Measurements from ENCODE around the gene SETDB1.

DNA sequence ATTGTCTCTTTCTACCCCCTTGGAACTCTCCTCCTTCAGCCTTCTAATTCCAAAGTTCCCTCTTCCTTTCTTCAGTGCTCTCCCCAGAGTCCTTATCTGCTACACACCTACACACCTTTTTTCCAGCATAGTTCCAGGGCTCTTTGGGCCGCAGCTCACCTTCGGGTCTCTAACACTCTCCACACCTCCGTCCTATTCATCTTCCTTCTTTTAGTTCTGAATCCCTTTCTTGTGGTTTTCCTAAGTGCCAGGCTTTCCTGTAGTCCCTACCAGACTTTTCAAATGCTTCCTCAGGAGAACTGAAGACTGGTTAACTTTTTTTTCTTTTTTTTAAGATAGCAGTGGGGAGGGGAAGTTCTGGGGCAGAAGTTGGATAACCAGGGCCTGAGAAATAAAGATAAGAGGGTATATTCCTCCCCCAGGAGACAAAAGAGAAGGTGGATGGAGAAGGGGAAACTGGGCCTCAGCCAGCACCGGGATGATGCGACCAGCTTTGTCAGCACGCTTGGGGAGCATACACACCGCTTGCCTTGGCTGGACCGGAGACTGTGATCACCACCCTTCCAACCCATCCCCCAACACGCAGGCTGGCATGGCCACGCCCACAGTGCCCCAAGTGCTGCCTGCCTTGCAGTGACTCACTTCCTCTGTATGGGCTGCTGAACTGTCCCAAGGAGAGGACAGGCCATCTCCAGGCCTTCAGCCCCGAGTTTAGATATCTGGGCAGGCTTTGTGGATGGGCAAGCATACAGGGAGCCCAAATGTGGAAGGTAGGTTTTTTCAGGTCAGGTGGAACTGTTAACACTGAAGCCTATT, 50.9 kb downstream of the SETDB1 start:
- TF ChIP-seq, protein P1, sequence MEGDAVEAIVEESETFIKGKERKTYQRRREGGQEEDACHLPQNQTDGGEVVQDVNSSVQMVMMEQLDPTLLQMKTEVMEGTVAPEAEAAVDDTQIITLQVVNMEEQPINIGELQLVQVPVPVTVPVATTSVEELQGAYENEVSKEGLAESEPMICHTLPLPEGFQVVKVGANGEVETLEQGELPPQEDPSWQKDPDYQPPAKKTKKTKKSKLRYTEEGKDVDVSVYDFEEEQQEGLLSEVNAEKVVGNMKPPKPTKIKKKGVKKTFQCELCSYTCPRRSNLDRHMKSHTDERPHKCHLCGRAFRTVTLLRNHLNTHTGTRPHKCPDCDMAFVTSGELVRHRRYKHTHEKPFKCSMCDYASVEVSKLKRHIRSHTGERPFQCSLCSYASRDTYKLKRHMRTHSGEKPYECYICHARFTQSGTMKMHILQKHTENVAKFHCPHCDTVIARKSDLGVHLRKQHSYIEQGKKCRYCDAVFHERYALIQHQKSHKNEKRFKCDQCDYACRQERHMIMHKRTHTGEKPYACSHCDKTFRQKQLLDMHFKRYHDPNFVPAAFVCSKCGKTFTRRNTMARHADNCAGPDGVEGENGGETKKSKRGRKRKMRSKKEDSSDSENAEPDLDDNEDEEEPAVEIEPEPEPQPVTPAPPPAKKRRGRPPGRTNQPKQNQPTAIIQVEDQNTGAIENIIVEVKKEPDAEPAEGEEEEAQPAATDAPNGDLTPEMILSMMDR (IDR thresholded peaks at IDR 0.05): no peak
- TF ChIP-seq POLR2A (IDR thresholded peaks at IDR 0.05): peak in 1 of 4 donors; percentile 58
